ENCODE data around the gene TGFB1.
"Not testable (repeated sequence)": the region's sequence is repeated elsewhere in the genome, so short reads cannot be mapped to it uniquely, and the experiment has no call there.

Gene TGFB1

DNA sequence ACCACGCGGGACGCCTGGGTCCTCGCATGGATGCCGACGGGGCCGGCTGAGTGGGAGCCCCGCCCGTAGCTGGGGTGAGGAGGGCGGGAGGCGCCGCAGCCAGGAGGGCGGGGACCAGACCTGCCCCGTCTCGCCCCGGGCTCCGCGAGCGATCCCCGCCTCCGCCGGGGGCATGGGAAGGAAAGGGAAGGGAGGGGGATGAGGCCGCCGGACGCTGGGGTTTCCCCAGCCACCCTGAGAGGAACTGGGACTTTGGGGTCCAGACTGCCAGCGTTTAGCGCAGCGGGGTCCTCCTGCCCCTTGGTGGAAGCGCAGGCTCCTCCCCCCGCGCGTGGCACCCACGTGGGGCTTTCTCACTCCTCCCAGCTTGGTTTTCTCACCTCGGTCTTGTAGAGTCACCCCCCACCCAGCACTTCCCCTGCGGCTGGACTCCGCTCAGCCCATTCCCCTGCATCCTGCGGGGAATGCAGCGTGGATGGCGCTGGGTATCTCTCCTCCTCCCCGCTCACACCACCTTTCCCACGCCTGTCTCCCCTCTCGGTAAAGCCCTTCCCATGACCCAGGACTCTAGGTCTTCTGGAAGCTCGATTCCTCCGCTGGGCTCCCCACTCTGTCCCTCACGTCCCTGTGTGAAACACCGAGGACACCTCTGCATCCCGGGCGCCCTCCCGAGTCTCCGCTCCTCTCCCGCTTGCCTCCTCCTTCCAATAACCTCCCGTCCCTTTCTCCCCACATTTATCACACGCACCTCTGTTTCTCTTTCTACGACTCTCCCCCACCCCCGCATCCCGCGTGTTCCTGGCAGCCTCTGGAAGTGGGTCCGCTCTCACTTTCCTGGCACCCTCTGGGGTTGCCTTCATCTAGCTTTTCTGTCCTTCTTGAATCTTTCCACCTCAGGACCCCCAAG is 2.1 kb downstream of the TGFB1 start:
- peak; percentile 85 to 95 (median 93) for DNase-seq
- CTCF ChIA-PET, result interaction anchor here (0.6 to 8.0 kb wide), 18 partner anchors 8 to 80 kb away, joined by 3 to 69 read pairs (median 6); partner anchors contain the start of genes B3GNT8, B9D2 and EXOSC5
- peak overlapping the region; percentile 64 to 88 for H3K27ac ChIP-seq (ENCODE audit: insufficient read depth in 1 of 2, low read depth in 1 of 2, low read length in 2 of 2, poor library complexity in 1 of 2, severe bottlenecking in 2 of 2)
- H3K27me3 ChIP-seq (replicated peaks in 2 of 5; ENCODE audit: control insufficient read depth in 4 of 5, insufficient read depth in 5 of 5, low read length in 4 of 5), result no peaks in the 10 kb centered on the region
- peaks cover 0 to 18% (median 14%) of the 10 kb centered on the region in 4 experiments for H3K36me3 ChIP-seq (ENCODE audit: control insufficient read depth in 4 of 4, insufficient read depth in 4 of 4, low read length in 3 of 4)
- H3K4me1 ChIP-seq (ENCODE audit: control extremely low read depth in 1 of 4, control insufficient read depth in 4 of 4, insufficient read depth in 4 of 4, low read length in 3 of 4), result peaks cover 0 to 65% (median 58%) of the 10 kb centered on the region in 4 experiments
- WGBS (ENCODE audit: insufficient coverage), result 0% methylated on average over 45 of the region's 58 CpGs
- H3K9me3 ChIP-seq (ENCODE audit: control extremely low read depth in 1 of 5, control insufficient read depth in 4 of 5, insufficient read depth in 2 of 5, low read depth in 1 of 5, low read length in 4 of 5), result no peaks in the 10 kb centered on the region
- POLR2A ChIA-PET, result interaction anchor here (1.0 to 6.3 kb wide), 10 partner anchors 13 to 89 kb away, joined by 3 to 165 read pairs (median 6); partner anchors contain the start of genes B9D2 and CCDC97
- H3K4me3 ChIP-seq (ENCODE audit: control insufficient read depth in 1 of 7, extremely low read depth in 1 of 7, insufficient read depth in 4 of 7, low read depth in 2 of 7, low read length in 6 of 7), result peak overlapping the region; percentile 79 to 97 (median 92)

DNA sequence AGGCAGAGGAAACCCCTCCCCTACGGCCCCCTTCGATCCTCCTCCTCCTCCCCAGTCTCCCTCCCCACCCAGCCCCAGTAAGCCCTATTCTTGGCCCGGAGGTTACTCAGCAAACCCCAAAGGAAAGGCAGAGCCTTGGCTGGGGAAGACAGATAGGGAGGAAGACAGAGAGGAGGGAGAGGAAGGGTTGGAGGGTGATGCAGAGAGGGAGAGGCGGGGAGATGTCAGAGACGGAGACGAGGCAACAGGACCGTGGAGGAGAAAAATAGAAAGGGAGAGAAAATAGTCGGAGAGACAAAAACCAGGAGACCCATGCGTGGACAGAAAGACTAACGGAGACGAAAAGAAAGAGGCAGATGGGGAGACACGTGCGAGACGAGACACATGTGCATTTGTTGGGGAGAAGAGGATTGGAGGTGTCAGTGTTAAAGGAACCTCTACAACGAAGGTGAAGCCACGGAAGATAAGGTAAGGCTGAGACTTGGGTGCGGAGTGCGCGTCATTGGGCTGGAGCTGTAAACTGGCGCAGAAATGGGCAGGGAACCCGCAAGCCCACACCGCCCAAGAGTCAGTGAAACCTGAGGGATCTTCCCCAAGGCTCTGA is 2.9 kb downstream of the TGFB1 start:
- H3K9me3 ChIP-seq (ENCODE audit: control extremely low read depth in 1 of 5, control insufficient read depth in 4 of 5, insufficient read depth in 2 of 5, low read depth in 1 of 5, low read length in 4 of 5), result no peaks in the 10 kb centered on the region
- peak overlapping the region; percentile 79 to 97 (median 92) for H3K4me3 ChIP-seq (ENCODE audit: control insufficient read depth in 1 of 7, extremely low read depth in 1 of 7, insufficient read depth in 4 of 7, low read depth in 2 of 7, low read length in 6 of 7)
- peak; percentile 60 to 72 (median 64) for DNase-seq
- 0% methylated on average over 19 of the region's 22 CpGs for WGBS (ENCODE audit: insufficient coverage)
- H3K4me1 ChIP-seq (ENCODE audit: control extremely low read depth in 1 of 4, control insufficient read depth in 4 of 4, insufficient read depth in 4 of 4, low read length in 3 of 4), result peaks cover 0 to 57% (median 51%) of the 10 kb centered on the region in 4 experiments
- H3K27ac ChIP-seq (ENCODE audit: insufficient read depth in 1 of 2, low read depth in 1 of 2, low read length in 2 of 2, poor library complexity in 1 of 2, severe bottlenecking in 2 of 2), result peak overlapping the region; percentile 52 to 88
- ChIA-PET POLR2A (interaction anchor here (1.0 to 6.3 kb wide), 8 partner anchors 13 to 88 kb away, joined by 3 to 165 read pairs (median 6); partner anchors contain the start of genes B9D2 and CCDC97), CTCF (interaction anchor here (0.6 to 8.0 kb wide), 14 partner anchors 9 to 80 kb away, joined by 4 to 69 read pairs (median 10); partner anchors contain the start of genes B3GNT8 and B9D2)
- H3K27me3 ChIP-seq (replicated peaks in 2 of 5; ENCODE audit: control insufficient read depth in 4 of 5, insufficient read depth in 5 of 5, low read length in 4 of 5), result no peaks in the 10 kb centered on the region
- peaks cover 0 to 25% (median 19%) of the 10 kb centered on the region in 4 experiments for H3K36me3 ChIP-seq (ENCODE audit: control insufficient read depth in 4 of 4, insufficient read depth in 4 of 4, low read length in 3 of 4)

GRCh38 chr19:41346916-41347315 is 6.8 kb downstream of the TGFB1 start:
- ChIA-PET POLR2A (interaction anchor here (0.5 to 1.9 kb wide), 2 partner anchors 11 to 45 kb away, joined by 3 to 9 read pairs; no protein-coding TSS in a partner anchor), CTCF (interaction anchor here (1.1 to 4.8 kb wide), 4 partner anchors 12 to 87 kb away, joined by 3 to 22 read pairs (median 10); no protein-coding TSS in a partner anchor)
- not testable (repeated sequence) for H3K4me3 ChIP-seq (ENCODE audit: control insufficient read depth in 1 of 7, extremely low read depth in 1 of 7, insufficient read depth in 4 of 7, low read depth in 2 of 7, low read length in 6 of 7); H3K27me3 ChIP-seq (replicated peaks in 2 of 5; ENCODE audit: control insufficient read depth in 4 of 5, insufficient read depth in 5 of 5, low read length in 4 of 5); DNase-seq; H3K27ac ChIP-seq (ENCODE audit: insufficient read depth in 1 of 2, low read depth in 1 of 2, low read length in 2 of 2, poor library complexity in 1 of 2, severe bottlenecking in 2 of 2); H3K9me3 ChIP-seq (ENCODE audit: control extremely low read depth in 1 of 5, control insufficient read depth in 4 of 5, insufficient read depth in 2 of 5, low read depth in 1 of 5, low read length in 4 of 5)
- Histone ChIP-seq H3K36me3 (ENCODE audit: control insufficient read depth in 4 of 4, insufficient read depth in 4 of 4, low read length in 3 of 4) (peaks cover 4 to 51% (median 39%) of the 10 kb centered on the region in 4 experiments), H3K4me1 (ENCODE audit: control extremely low read depth in 1 of 4, control insufficient read depth in 4 of 4, insufficient read depth in 4 of 4, low read length in 3 of 4) (peaks cover 0 to 39% (median 34%) of the 10 kb centered on the region in 4 experiments)
- WGBS (ENCODE audit: insufficient coverage), result 95% methylated on average over 4 of the region's 9 CpGs

DNA sequence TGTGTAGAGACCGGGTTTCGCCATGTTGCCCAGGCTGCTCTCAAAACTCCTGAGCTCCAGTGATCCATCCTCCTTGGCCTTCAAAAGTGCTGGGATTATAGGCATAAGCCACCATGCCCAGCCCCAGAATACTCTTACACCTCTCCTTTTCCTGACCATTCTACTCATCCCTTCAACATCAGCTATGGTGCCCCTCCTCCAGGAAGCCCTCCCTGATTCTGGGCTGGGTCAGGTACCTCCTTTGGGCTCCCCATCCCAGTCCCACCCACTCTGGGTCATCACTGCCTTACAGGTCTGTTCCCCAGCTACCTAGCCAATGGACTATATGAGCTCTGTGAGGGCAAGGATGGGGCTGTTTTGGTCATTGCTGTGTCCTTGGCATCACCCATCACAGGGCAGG is 9.6 kb downstream of the TGFB1 start:
- H3K27ac ChIP-seq (ENCODE audit: insufficient read depth in 1 of 2, low read depth in 1 of 2, low read length in 2 of 2, poor library complexity in 1 of 2, severe bottlenecking in 2 of 2), result no peak overlapping the region
- H3K27me3 ChIP-seq (replicated peaks in 2 of 5; ENCODE audit: control insufficient read depth in 4 of 5, insufficient read depth in 5 of 5, low read length in 4 of 5), result no peaks in the 10 kb centered on the region
- no peaks in the 10 kb centered on the region for H3K9me3 ChIP-seq (ENCODE audit: control extremely low read depth in 1 of 5, control insufficient read depth in 4 of 5, insufficient read depth in 2 of 5, low read depth in 1 of 5, low read length in 4 of 5)
- H3K4me1 ChIP-seq (ENCODE audit: control extremely low read depth in 1 of 4, control insufficient read depth in 4 of 4, insufficient read depth in 4 of 4, low read length in 3 of 4), result peaks cover 0 to 18% (median 12%) of the 10 kb centered on the region in 4 experiments
- CTCF ChIA-PET, result interaction anchor here (0.8 to 0.9 kb wide), 2 partner anchors 10 to 11 kb away, joined by 3 to 4 read pairs; no protein-coding TSS in a partner anchor
- no peak overlapping the region for H3K4me3 ChIP-seq (ENCODE audit: control insufficient read depth in 1 of 7, extremely low read depth in 1 of 7, insufficient read depth in 4 of 7, low read depth in 2 of 7, low read length in 6 of 7)
- POLR2A ChIA-PET, result no interaction called here
- 95% methylated on average over 2 of the region's 2 CpGs for WGBS (ENCODE audit: insufficient coverage)
- peaks cover 7 to 72% (median 49%) of the 10 kb centered on the region in 4 experiments for H3K36me3 ChIP-seq (ENCODE audit: control insufficient read depth in 4 of 4, insufficient read depth in 4 of 4, low read length in 3 of 4)
- no peak for DNase-seq

GRCh38 chr19:41341669-41342490 is 11.8 kb downstream of the TGFB1 start:
- Histone ChIP-seq H3K27me3 (replicated peaks in 2 of 5; ENCODE audit: control insufficient read depth in 4 of 5, insufficient read depth in 5 of 5, low read length in 4 of 5) (no peaks in the 10 kb centered on the region), H3K4me3 (ENCODE audit: control insufficient read depth in 1 of 7, extremely low read depth in 1 of 7, insufficient read depth in 4 of 7, low read depth in 2 of 7, low read length in 6 of 7) (no peak overlapping the region), H3K36me3 (ENCODE audit: control insufficient read depth in 4 of 4, insufficient read depth in 4 of 4, low read length in 3 of 4) (peaks cover 11 to 71% (median 43%) of the 10 kb centered on the region in 4 experiments), H3K27ac (ENCODE audit: insufficient read depth in 1 of 2, low read depth in 1 of 2, low read length in 2 of 2, poor library complexity in 1 of 2, severe bottlenecking in 2 of 2) (no peak overlapping the region), H3K9me3 (ENCODE audit: control extremely low read depth in 1 of 5, control insufficient read depth in 4 of 5, insufficient read depth in 2 of 5, low read depth in 1 of 5, low read length in 4 of 5) (no peaks in the 10 kb centered on the region), H3K4me1 (ENCODE audit: control extremely low read depth in 1 of 4, control insufficient read depth in 4 of 4, insufficient read depth in 4 of 4, low read length in 3 of 4) (peaks cover 0 to 13% (median 7%) of the 10 kb centered on the region in 4 experiments)
- POLR2A ChIA-PET, result interaction anchor here (0.7 to 1.3 kb wide), 2 partner anchors 9 to 14 kb away, joined by 4 read pairs; no protein-coding TSS in a partner anchor
- WGBS (ENCODE audit: insufficient coverage), result 93% methylated on average over 14 of the region's 20 CpGs
- peak in 1 of 3 donors; percentile 40 for DNase-seq
- CTCF ChIA-PET, result interaction anchor here (1.0 to 1.3 kb wide), 5 partner anchors 10 to 43 kb away, joined by 3 to 4 read pairs (median 3); no protein-coding TSS in a partner anchor

GRCh38 chr19:41339936-41340335 is 13.8 kb downstream of the TGFB1 start:
- DNase-seq, result no peak

More at GRCh38 chr19:41339936-41340335, 13.8 kb downstream of the TGFB1 start:
- Histone ChIP-seq H3K9me3 (ENCODE audit: control extremely low read depth in 1 of 5, control insufficient read depth in 4 of 5, insufficient read depth in 2 of 5, low read depth in 1 of 5, low read length in 4 of 5) (no peaks in the 10 kb centered on the region), H3K27ac (ENCODE audit: insufficient read depth in 1 of 2, low read depth in 1 of 2, low read length in 2 of 2, poor library complexity in 1 of 2, severe bottlenecking in 2 of 2) (no peak overlapping the region), H3K36me3 (ENCODE audit: control insufficient read depth in 4 of 4, insufficient read depth in 4 of 4, low read length in 3 of 4) (peaks cover 13 to 62% (median 43%) of the 10 kb centered on the region in 4 experiments), H3K27me3 (replicated peaks in 2 of 5; ENCODE audit: control insufficient read depth in 4 of 5, insufficient read depth in 5 of 5, low read length in 4 of 5) (no peaks in the 10 kb centered on the region), H3K4me1 (ENCODE audit: control extremely low read depth in 1 of 4, control insufficient read depth in 4 of 4, insufficient read depth in 4 of 4, low read length in 3 of 4) (peaks cover 0 to 21% (median 15%) of the 10 kb centered on the region in 4 experiments), H3K4me3 (ENCODE audit: control insufficient read depth in 1 of 7, extremely low read depth in 1 of 7, insufficient read depth in 4 of 7, low read depth in 2 of 7, low read length in 6 of 7) (no peak overlapping the region)
- POLR2A ChIA-PET, result no interaction called here
- 90% methylated on average over 4 of the region's 5 CpGs for WGBS (ENCODE audit: insufficient coverage)
- CTCF ChIA-PET, result no interaction called here
